AG10803 (cell line): ENCODE measurements around the gene FKBP2.

ENCODE experiments used
- DNase-seq: peaks from one replicate; pipeline ENCODE4 v3.0.0; 2010; ENCODE audit warnings: low read depth
- H3K4me3 ChIP-seq: 2 replicates; pipeline ENCODE4 v1.5.1; 2011; ENCODE audit warnings: mild to moderate bottlenecking, low read length, control low read depth
- TF ChIP-seq, protein P1 (sequence below): conservative IDR thresholded peaks from 2 replicates; pipeline ENCODE4 v1.5.1; 2011; ENCODE audit warnings: mild to moderate bottlenecking, low read length, control low read depth, inconsistent platforms

FKBP2 gene

DNA sequence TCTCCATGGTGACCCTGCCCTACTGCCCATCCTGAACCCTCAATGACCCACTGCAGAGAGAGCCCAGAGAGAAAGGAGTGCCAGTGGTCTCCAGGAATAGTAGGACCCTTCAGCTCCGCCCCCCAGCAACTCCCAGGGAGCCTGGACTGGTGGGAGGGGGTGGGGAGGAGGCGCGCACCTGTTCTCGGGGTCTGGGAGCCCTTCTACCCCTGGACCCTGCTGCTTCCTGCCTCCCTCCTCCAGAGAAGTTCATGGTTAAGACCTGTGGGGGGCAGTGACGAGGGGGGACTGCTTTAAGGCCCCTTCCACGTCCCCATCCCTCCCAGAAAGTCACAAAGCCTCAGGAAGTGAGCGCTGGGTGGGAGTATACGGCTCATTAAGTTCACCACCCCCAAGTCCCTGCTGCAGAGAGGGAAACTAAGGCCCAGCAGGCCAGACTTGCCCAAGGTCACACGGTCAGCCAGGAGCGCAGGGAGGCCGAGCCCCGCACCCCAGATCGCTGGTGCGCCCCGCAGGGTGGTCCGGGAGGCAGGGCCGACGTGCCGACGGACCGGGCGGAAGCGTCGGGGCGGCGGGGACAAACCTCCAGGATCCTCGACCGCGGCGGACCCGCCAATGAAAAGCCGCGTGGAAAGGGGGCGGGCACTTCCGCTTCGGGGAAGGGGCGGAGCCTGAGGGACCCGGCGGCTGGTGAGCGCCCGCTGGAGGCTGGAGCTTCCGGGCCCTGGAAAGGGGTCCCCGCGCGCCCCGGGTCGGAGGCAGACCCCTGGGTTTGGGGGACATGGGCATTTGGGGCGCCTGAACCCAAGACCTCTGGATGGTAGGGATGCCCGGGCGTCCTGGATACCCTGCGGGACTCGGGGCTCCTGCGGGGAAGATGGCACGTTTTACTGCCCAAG lies 15.0 kb upstream of the FKBP2 start, which contains the start of the genes NUDT22 and TRPT1:
Gene NUDT22, plus strand, starts transcription at position 667 of the 899 bp plus-strand sequence. CDS start 379 bp downstream, outside the sequence.
Gene TRPT1, minus strand, starts transcription at position 579 of the 899 bp plus-strand sequence. Its CDS starts 326 bp downstream, at position 253.
- DNase-seq: peak; percentile 65
- H3K4me3 ChIP-seq: peak within 1 kb of the TSS; percentile 89
- TF ChIP-seq, protein P1, sequence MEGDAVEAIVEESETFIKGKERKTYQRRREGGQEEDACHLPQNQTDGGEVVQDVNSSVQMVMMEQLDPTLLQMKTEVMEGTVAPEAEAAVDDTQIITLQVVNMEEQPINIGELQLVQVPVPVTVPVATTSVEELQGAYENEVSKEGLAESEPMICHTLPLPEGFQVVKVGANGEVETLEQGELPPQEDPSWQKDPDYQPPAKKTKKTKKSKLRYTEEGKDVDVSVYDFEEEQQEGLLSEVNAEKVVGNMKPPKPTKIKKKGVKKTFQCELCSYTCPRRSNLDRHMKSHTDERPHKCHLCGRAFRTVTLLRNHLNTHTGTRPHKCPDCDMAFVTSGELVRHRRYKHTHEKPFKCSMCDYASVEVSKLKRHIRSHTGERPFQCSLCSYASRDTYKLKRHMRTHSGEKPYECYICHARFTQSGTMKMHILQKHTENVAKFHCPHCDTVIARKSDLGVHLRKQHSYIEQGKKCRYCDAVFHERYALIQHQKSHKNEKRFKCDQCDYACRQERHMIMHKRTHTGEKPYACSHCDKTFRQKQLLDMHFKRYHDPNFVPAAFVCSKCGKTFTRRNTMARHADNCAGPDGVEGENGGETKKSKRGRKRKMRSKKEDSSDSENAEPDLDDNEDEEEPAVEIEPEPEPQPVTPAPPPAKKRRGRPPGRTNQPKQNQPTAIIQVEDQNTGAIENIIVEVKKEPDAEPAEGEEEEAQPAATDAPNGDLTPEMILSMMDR: peak; percentile 28

DNA sequence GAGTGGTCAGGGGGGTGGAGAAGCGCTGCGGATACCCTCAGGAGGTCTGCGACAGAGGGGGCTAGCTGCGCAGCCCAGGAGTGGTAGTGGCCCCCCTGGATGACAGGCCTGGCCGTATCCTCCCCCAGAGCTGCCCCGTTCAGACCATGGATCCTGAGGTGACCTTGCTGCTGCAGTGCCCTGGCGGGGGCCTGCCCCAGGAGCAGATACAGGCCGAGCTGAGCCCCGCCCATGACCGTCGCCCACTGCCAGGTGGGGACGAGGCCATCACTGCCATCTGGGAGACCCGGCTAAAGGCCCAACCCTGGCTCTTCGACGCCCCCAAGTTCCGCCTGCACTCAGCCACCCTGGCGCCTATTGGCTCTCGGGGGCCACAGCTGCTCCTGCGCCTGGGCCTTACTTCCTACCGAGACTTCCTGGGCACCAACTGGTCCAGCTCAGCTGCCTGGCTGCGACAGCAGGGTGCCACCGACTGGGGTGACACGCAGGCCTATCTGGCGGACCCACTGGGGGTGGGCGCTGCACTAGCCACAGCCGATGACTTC lies 14.3 kb upstream of the FKBP2 start:
- peak overlapping the region; percentile 89 for H3K4me3 ChIP-seq
- TF ChIP-seq, protein P1: no peak
- no peak for DNase-seq

DNA sequence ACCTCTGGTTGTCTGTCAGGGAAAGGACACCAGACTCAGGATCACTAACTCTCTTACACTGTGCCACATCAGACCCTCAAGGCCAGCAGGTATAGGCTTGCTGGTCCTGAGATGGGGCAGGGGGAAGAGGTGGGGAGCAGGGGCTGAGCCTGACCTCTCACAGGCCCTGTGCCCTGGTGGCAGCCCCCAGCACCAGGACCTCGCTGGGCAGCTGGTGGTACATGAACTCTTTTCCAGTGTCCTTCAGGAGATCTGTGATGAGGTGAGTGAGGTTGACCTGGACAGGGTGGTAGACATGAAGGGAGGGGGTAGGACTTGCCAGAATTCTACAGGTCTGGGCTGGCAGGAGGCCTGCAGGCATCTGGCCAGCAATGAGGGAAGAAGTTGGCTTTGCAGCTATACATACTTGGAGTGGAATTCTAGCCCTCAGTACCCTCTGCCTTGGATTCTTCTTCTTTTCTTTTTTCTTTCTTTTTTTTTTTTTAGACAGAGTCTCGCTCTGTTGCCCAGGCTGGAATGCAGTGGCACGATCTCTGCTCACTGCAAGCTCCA lies 13.4 kb upstream of the FKBP2 start:
- TF ChIP-seq, protein P1: no peak
- DNase-seq: no peak
- peak overlapping the region; percentile 89 for H3K4me3 ChIP-seq

- H3K4me3 ChIP-seq: no peak overlapping the region
- no peak for DNase-seq
- TF ChIP-seq, protein P1: no peak
Observed at GRCh38 chr11:64229090-64229743, 11.7 kb upstream of the FKBP2 start.

- H3K4me3 ChIP-seq: peak overlapping the region; percentile 81
- TF ChIP-seq, protein P1: no peak
- no peak for DNase-seq
Observed at GRCh38 chr11:64229744-64230170, 11.1 kb upstream of the FKBP2 start.

- H3K4me3 ChIP-seq: peak within 1 kb of the TSS; percentile 81
- TF ChIP-seq, protein P1: no peak
- peak; percentile 70 for DNase-seq
Observed at GRCh38 chr11:64230171-64230984, 10.5 kb upstream of the FKBP2 start, which contains the start of gene DNAJC4. DNAJC4 (plus strand) TSS chr11:64230548; CDS start chr11:64230855, 307 bp downstream.
